Osteocyte (in vitro differentiated cells): ENCODE data around the gene DIAPH2. TPM values are rescaled to one million over a fixed set of nuclear protein-coding genes. Genes with fewer than 3 reads are reported as not detected.

Source experiments
- DNase-seq: peaks from one replicate; pipeline ENCODE4 v3.0.0; 2021; ENCODE audit warnings: mixed read lengths; ENCODE audit not compliant: unreplicated experiment; ENCODE audit errors: extremely low spot score
- H3K27ac Mint-ChIP-seq: one replicate; pipeline ENCODE4 v1.8.0; 2021; ENCODE audit warnings: mild to moderate bottlenecking, mixed read lengths; ENCODE audit not compliant: unreplicated experiment
- H3K27me3 Mint-ChIP-seq: one replicate; pipeline ENCODE4 v1.8.0; 2021; ENCODE audit warnings: mixed read lengths; ENCODE audit not compliant: unreplicated experiment
- H3K36me3 Mint-ChIP-seq: one replicate; pipeline ENCODE4 v1.8.0; 2021; ENCODE audit warnings: mixed read lengths; ENCODE audit not compliant: unreplicated experiment
- H3K4me1 Mint-ChIP-seq: one replicate; pipeline ENCODE4 v1.8.0; 2021; ENCODE audit warnings: mixed read lengths; ENCODE audit not compliant: unreplicated experiment
- H3K4me3 Mint-ChIP-seq: one replicate; pipeline ENCODE4 v1.8.0; 2021; ENCODE audit warnings: mild to moderate bottlenecking, moderate library complexity, mixed read lengths; ENCODE audit not compliant: unreplicated experiment
- H3K9me3 Mint-ChIP-seq: one replicate; pipeline ENCODE4 v1.8.0; 2021; ENCODE audit warnings: mixed read lengths; ENCODE audit not compliant: unreplicated experiment
- CTCF ChIP-seq: fragments of 200-600 bp; sonication (generic); IDR thresholded peaks from 2 replicates; pipeline ENCODE4 v1.5.0; 2021; ENCODE audit warnings: antibody characterized with exemption, mild to moderate bottlenecking, moderate library complexity
- total RNA-seq: library from RNA; stranded (reverse); gene quantifications from 2 replicates; pipeline ENCODE4 v1.2.1, GENCODE V29; 2021

The DIAPH2 gene
- total RNA-seq, 1 donor from 2014 or later, result 9.3 TPM

GRCh38 chrX:96824166-96824565 is 139.5 kb downstream of the DIAPH2 start:
- no peak for TF ChIP-seq CTCF
- peaks cover 3% of the 10 kb centered on the region for H3K9me3 Mint-ChIP-seq
- no peak overlapping the region for H3K4me3 Mint-ChIP-seq
- H3K4me1 Mint-ChIP-seq, result no peaks in the 10 kb centered on the region
- H3K27me3 Mint-ChIP-seq, result no peaks in the 10 kb centered on the region
- no peaks in the 10 kb centered on the region for H3K36me3 Mint-ChIP-seq
- H3K27ac Mint-ChIP-seq, result no peak overlapping the region
- DNase-seq, result no peak

- DNase-seq, result no peak
- Mint-ChIP-seq H3K4me1 (no peaks in the 10 kb centered on the region), H3K27me3 (no peaks in the 10 kb centered on the region), H3K4me3 (no peak overlapping the region), H3K27ac (no peak overlapping the region), H3K36me3 (no peaks in the 10 kb centered on the region), H3K9me3 (no peaks in the 10 kb centered on the region)
- no peak for TF ChIP-seq CTCF
Measured at GRCh38 chrX:96833333-96833732, 148.7 kb downstream of the DIAPH2 start.

- DNase-seq, result no peak
- H3K4me3 Mint-ChIP-seq, result no peak overlapping the region
- H3K27ac Mint-ChIP-seq, result no peak overlapping the region
- no peaks in the 10 kb centered on the region for H3K27me3 Mint-ChIP-seq
- no peaks in the 10 kb centered on the region for H3K36me3 Mint-ChIP-seq
- no peak for TF ChIP-seq CTCF
- H3K4me1 Mint-ChIP-seq, result no peaks in the 10 kb centered on the region
- H3K9me3 Mint-ChIP-seq, result no peaks in the 10 kb centered on the region
Measured at GRCh38 chrX:96834137-96834536, 149.5 kb downstream of the DIAPH2 start.

- H3K9me3 Mint-ChIP-seq, result no peaks in the 10 kb centered on the region
- no peak overlapping the region for H3K27ac Mint-ChIP-seq
- H3K4me3 Mint-ChIP-seq, result no peak overlapping the region
- no peak for TF ChIP-seq CTCF
- H3K4me1 Mint-ChIP-seq, result no peaks in the 10 kb centered on the region
- no peak for DNase-seq
- no peaks in the 10 kb centered on the region for H3K36me3 Mint-ChIP-seq
- no peaks in the 10 kb centered on the region for H3K27me3 Mint-ChIP-seq
Measured at GRCh38 chrX:96835660-96836289, 151.1 kb downstream of the DIAPH2 start.

GRCh38 chrX:96837808-96838207 is 153.2 kb downstream of the DIAPH2 start:
- no peaks in the 10 kb centered on the region for H3K4me1 Mint-ChIP-seq
- H3K27me3 Mint-ChIP-seq, result no peaks in the 10 kb centered on the region
- H3K36me3 Mint-ChIP-seq, result no peaks in the 10 kb centered on the region
- no peak for TF ChIP-seq CTCF
- no peak for DNase-seq
- H3K27ac Mint-ChIP-seq, result no peak overlapping the region
- no peak overlapping the region for H3K4me3 Mint-ChIP-seq
- no peaks in the 10 kb centered on the region for H3K9me3 Mint-ChIP-seq
